SK-N-MC (cell line): Measurements from ENCODE around the gene OR4K2.
A peak's percentile ranks its signal among the peaks of the same experiment; 100 is the strongest.
"Not testable (repeated sequence)": the region's sequence is repeated elsewhere in the genome, so short reads cannot be mapped to it uniquely, and the experiment has no call there.

Experiments used
- DNase-seq: peaks from one replicate; pipeline ENCODE4 v3.0.0-alpha.2; 2011; ENCODE audit warnings: low read depth, low spot score
- H3K27ac ChIP-seq: fragments of 200-600 bp; sonication (generic); 2 replicates; pipeline ENCODE4 v1.5.1; 2016; ENCODE audit warnings: mixed run types
- H3K36me3 ChIP-seq: fragments of 200-600 bp; sonication (generic); 2 replicates; pipeline ENCODE4 v1.6.1; 2017; ENCODE audit warnings: antibody characterized with exemption, low read length, mixed read lengths; ENCODE audit not compliant: insufficient read depth
- H3K4me3 ChIP-seq: fragments of 200-600 bp; sonication (generic); 2 replicates; pipeline ENCODE4 v1.5.1; 2016
- H3K9ac ChIP-seq: fragments of 200-600 bp; sonication (generic); 2 replicates; pipeline ENCODE4 v1.8.0; 2017; ENCODE audit warnings: mixed run types, mixed read lengths; ENCODE audit not compliant: insufficient read length
- H3K9me3 ChIP-seq: fragments of 200-600 bp; sonication (generic); 2 replicates; pipeline ENCODE4 v1.6.1; 2017; ENCODE audit warnings: low read depth, mild to moderate bottlenecking, antibody characterized with exemption, low read length, moderate library complexity, mixed read lengths
- EZH2 ChIP-seq: fragments of 200-600 bp; sonication (generic); IDR thresholded peaks from one replicate; pipeline ENCODE4 v1.6.1; 2017; ENCODE audit warnings: antibody characterized with exemption
- FOXP2 ChIP-seq: optimal IDR thresholded peaks from 2 replicates; pipeline ENCODE3; 2011; ENCODE audit warnings: mild to moderate bottlenecking, moderate library complexity; ENCODE audit not compliant: insufficient read depth; ENCODE audit errors: extremely low read length, control extremely low read depth
- POLR2AphosphoS5 ChIP-seq: IDR thresholded peaks from 2 replicates; pipeline ENCODE4 v1.6.1; 2012; ENCODE audit warnings: mild to moderate bottlenecking, low read depth, low read length, borderline replicate concordance

OR4K2 gene

GRCh38 chr14:19874842-19875241, at the start of gene OR4K2:
OR4K2 (plus strand) TSS chr14:19875142; CDS start chr14:19876268, 1,126 bp downstream.
- no peak within 1 kb of the TSS for H3K27ac ChIP-seq
- no peaks in the 10 kb centered on the region for H3K36me3 ChIP-seq
- no peak within 1 kb of the TSS for H3K4me3 ChIP-seq
- H3K9ac ChIP-seq, result no peak within 1 kb of the TSS
- DNase-seq, result no peak
- TF ChIP-seq EZH2 (no peak), FOXP2 (no peak)
- H3K9me3 ChIP-seq, result no peaks in the 10 kb centered on the region

DNA sequence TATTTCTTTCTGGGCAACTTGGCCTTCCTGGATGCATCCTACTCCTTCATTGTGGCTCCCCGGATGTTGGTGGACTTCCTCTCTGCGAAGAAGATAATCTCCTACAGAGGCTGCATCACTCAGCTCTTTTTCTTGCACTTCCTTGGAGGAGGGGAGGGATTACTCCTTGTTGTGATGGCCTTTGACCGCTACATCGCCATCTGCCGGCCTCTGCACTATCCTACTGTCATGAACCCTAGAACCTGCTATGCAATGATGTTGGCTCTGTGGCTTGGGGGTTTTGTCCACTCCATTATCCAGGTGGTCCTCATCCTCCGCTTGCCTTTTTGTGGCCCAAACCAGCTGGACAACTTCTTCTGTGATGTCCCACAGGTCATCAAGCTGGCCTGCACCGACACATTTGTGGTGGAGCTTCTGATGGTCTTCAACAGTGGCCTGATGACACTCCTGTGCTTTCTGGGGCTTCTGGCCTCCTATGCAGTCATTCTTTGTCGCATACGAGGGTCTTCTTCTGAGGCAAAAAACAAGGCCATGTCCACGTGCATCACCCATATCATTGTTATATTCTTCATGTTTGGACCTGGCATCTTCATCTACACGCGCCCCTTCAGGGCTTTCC, 47.2 kb upstream of the OR4K2 start:
- H3K27ac ChIP-seq, H3K9me3 ChIP-seq, H3K36me3 ChIP-seq, DNase-seq, H3K4me3 ChIP-seq, H3K9ac ChIP-seq: not testable (repeated sequence)

DNA sequence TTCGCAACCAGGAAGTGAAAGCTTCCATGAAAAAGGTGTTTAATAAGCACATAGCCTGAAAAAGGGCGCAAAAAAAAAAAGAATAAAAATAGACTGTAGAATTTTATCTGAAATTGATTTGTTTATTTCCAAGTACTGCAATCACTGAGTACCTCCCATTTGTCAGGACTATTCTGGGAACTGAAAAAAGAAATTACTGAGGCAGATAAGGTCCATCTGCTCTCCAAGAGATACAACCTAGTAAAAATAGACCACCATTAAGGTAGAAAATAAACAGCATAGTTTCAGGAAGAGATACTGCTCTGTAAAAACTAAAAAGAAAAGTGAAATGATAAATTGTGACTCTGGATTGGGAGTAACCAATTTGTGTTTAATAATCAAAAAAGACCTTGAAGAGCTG, 46.6 kb upstream of the OR4K2 start:
- TF ChIP-seq POLR2AphosphoS5, result no peak
- no peak for TF ChIP-seq EZH2
- TF ChIP-seq FOXP2, result no peak
- Histone ChIP-seq H3K27ac (no peak overlapping the region), H3K9ac (no peak overlapping the region), H3K4me3 (no peak overlapping the region), H3K36me3 (no peaks in the 10 kb centered on the region), H3K9me3 (no peaks in the 10 kb centered on the region)
- no peak for DNase-seq

- H3K27ac ChIP-seq, H3K36me3 ChIP-seq, H3K4me3 ChIP-seq, DNase-seq, H3K9me3 ChIP-seq, H3K9ac ChIP-seq: not testable (repeated sequence)
Observed at GRCh38 chr14:19834203-19834848, 40.6 kb upstream of the OR4K2 start.

DNA sequence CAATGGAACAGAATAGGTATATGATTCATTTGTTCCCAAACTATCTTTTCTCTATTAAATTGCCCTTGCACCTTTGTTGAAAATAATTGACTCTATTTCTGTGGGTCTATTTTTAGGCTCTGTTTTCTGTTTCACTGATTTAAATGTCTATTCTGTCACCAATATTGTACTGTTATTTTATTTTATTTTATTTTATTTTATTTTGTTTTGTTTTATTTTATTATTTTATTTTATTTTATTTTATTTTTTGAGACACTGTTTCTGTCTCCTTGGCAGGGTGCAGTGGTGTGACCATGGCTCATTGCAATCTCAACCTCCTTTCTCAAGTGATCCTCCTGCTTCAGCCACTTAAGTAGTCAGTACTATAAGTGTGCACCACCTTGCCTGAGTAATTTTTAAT, 36.5 kb upstream of the OR4K2 start:
- no peak for DNase-seq
- no peaks in the 10 kb centered on the region for H3K9me3 ChIP-seq
- no peak overlapping the region for H3K4me3 ChIP-seq
- no peak overlapping the region for H3K27ac ChIP-seq
- no peak overlapping the region for H3K9ac ChIP-seq
- H3K36me3 ChIP-seq, result no peaks in the 10 kb centered on the region
- TF ChIP-seq EZH2, result no peak
- TF ChIP-seq POLR2AphosphoS5, result no peak
- TF ChIP-seq FOXP2, result no peak

- Histone ChIP-seq H3K4me3 (no peak overlapping the region), H3K27ac (no peak overlapping the region), H3K9ac (no peak overlapping the region), H3K9me3 (no peaks in the 10 kb centered on the region), H3K36me3 (no peaks in the 10 kb centered on the region)
- TF ChIP-seq EZH2, result no peak
- no peak for TF ChIP-seq FOXP2
- no peak for DNase-seq
Observed at GRCh38 chr14:19851365-19851764, 23.6 kb upstream of the OR4K2 start.

DNA sequence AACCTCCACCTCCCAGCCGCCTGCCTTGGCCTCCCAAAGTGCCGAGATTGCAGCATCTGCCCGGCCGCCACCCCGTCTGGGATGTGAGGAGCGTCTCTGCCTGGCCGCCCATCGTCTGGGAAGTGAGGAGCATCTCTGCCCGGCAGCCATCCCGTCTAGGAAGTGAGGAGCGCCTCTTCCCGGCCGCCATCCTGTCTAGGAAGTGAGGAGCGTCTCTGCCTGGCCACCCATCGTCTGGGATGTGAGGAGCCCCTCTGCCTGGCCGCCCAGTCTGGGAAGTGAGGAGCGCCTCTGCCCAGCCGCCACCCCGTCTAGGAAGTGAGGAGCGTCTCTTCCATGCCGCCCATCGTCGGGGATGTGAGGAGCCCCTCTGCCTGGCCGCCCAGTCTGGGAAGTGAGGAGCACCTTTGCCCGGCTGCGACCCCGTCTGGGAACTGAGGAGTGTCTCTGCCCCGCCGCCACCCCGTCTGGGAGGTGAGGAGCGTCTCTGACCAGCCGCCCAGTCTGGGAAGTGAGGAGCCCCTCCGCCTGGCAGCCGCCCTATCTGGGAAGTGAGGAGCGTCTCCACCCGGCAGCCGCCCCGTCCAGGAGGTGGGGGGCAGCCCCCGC, 8.8 kb upstream of the OR4K2 start:
- not testable (repeated sequence) for H3K9me3 ChIP-seq

GRCh38 chr14:19873178-19873577, 1.8 kb upstream of the OR4K2 start:
- H3K9me3 ChIP-seq, result no peaks in the 10 kb centered on the region
- H3K27ac ChIP-seq, result no peak overlapping the region
- DNase-seq, result no peak
- H3K36me3 ChIP-seq, result no peaks in the 10 kb centered on the region
- H3K9ac ChIP-seq, result no peak overlapping the region
- TF ChIP-seq EZH2, result no peak
- TF ChIP-seq FOXP2, result no peak
- no peak for TF ChIP-seq POLR2AphosphoS5
- H3K4me3 ChIP-seq, result no peak overlapping the region

More for the DNA sequence above, 8.8 kb upstream of the OR4K2 start:
- not testable (repeated sequence) for H3K27ac ChIP-seq, H3K4me3 ChIP-seq, H3K9ac ChIP-seq, DNase-seq, H3K36me3 ChIP-seq

- Histone ChIP-seq H3K36me3 (no peaks in the 10 kb centered on the region), H3K9ac (no peak overlapping the region), H3K27ac (no peak overlapping the region), H3K4me3 (no peak overlapping the region), H3K9me3 (no peaks in the 10 kb centered on the region)
- TF ChIP-seq EZH2 (no peak), POLR2AphosphoS5 (no peak), FOXP2 (no peak)
- DNase-seq, result peak; percentile 6
Observed at GRCh38 chr14:19878029-19878642, 3.2 kb downstream of the OR4K2 start.
